A204.1 (cell line): ENCODE results near the gene PRG3.
"Not testable (repeated sequence)": the region's sequence is repeated elsewhere in the genome, so short reads cannot be mapped to it uniquely, and the experiment has no call there.

Experiments
- FAIRE-seq: peaks from 2 replicates; lab custom pipeline; 2012; peaks lifted over from hg19 to GRCh38; lab: Jason Lieb, UNC

Gene PRG3

GRCh38 chr11:57387289-57388030 lies 6.5 kb upstream of the PRG3 start:
- FAIRE-seq = no peak

DNA sequence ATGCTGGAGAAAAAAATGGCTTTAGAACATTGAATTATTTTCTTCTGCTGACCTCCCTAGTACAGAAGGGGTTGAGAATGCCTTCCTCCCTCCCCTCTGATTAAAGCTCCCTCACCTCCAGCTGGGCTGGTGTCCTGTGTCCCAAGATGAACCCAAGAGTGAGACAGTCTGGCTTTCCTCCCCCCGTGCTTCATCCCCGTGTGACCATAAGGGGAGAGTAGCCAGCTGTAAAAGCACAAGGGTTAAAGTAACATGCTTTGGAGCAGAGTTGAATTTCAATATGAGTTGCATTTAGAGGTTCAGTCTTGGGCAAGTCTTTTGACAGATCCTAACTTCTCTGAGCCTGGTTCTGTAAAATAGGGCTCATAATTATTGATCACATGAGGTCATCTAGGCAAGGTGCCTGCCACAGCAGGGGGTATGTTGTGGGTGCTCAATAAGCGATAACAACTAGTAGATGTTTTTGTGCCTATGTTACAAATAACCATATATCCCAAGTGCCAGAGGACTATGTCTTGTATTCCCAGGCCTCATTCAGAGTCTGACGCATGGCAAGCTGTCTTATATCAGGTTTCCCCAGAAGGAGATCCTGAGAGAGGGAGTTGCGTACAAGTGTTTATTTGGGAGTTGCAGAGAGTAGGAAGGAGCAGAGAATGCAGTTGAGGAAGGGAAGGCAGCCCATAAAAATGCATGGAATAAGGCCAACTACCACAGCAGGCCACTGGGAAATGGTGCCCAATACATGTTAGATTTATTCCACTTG lies 5.4 kb upstream of the PRG3 start:
- FAIRE-seq = no peak

DNA sequence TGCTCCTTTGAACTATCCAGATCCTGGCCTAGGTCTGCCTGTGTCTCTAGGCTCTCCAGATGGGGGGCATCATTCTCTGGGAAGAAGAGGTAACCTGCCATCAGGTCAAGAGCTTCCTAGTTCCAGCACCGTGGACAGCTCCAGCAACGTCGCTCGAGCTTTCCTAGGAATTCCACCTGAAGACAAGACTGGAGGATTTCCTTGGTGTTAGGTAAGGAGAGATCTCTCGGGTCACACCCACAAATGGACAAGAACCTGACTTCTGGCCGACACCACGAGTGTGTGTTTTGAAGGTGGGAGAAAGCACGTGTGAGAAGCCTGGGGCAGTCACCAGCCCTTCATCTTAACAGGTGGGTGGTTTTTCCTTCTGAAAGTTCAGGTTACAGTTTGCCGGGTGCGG lies 1.2 kb downstream of the PRG3 start:
- FAIRE-seq = no peak

DNA sequence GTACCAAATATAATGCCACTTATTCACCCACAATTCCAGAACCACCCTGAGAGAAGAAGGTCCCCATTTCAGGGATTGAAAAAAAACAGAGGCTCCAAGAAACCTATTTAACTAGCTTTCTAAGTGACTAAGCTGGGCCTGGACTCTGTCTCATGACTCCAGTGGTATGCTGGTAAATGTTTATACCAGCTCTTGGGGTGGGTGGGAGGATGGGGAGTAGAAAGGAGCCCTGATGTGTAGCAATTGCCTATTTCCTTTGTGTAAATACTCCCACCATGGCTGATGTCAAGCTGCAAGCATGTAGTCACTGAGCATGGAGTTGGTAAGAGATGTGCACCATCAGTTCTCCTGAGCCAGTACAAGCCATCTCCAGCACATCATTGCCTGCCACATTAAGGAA lies 2.8 kb downstream of the PRG3 start:
- no peak for FAIRE-seq

DNA sequence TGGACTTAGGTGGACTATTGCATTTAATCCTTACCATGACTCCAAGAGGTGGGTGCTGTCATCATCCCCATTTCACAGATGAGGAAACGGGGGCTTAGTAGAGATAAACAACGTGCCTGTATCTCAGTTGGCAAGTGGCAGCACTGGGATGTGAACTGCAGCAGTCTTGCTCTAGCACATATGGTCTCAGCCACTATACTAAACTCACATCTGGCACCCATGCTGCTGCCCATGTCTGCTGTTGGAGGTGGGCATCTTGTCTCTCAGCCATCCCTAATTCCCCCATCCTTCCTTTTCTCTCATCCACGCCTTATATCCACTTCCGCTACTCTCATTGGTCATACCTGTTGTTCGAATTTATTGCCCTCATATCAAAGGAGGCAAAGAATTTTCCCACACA lies 3.8 kb downstream of the PRG3 start:
- no peak for FAIRE-seq

DNA sequence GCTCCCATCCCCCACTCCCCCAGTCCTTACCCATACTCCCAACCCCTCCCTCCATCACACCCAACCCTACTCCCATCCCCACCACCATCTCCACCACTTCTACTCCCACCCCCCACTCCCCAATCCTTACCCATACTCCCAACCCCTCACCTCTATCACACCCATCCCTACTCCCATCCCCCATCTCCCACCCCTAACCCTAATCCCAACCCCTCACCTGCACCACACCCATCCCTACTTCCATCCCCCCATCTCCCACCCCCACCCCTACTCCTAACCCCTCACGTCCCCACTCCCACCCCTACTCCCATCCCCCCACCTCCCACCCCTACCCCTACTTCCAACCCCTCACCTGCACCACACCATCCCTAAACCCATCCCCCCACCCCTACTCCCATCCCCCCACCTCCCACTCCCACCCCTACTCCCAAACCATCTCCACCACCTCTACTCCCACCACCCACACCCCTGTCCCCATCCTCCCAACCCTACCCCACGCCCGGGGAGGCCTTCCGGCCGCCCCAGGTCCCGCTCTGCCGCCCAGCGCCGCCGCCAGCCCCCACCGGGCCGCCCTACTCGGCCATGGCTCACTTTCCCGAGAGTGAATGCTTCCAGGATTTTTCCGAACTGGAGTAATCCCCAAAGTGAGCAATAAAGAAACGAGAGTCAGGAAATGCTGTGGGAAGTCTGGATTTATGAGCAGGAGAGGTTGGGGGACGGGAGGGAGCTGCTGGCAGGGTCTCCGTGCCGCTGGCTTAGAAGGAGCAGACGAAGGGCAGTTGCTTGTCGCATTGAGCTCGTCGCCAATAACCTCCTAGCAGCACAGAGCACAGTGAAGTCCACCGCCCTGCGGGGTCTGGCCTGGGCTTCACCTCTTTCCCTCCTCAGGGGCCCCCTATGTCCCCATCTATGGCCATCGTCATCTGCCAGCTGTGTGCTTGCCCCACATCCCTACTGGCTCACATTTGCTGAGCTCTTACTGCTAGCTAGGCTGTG lies 4.6 kb downstream of the PRG3 start:
- FAIRE-seq = no peak

- no peak for FAIRE-seq
Measured at GRCh38 chr11:57375490-57375889, 5.5 kb downstream of the PRG3 start.

GRCh38 chr11:57374966-57375365 lies 6.0 kb downstream of the PRG3 start:
- FAIRE-seq = no peak

- no peak for FAIRE-seq
Measured at GRCh38 chr11:57373146-57373545, 7.8 kb downstream of the PRG3 start.

DNA sequence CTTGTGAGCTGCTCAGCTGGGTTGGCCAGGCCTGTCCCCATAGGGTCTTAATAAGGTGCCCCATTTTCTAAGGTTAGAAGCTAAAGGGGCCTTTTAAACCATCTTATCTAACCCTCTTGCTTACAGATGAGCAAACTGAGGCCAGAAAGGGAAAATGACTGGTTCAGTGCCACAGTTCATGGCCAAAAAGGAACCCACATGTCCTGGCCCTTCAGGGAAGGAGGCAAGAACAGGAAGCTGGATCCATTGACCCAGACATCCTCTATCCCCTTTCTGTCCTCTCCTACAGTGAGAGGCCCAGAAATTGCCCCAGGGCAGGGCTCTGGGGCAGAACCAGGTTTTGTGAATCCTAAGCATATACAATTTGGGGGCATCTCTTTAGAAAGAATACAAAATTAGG lies 10.0 kb downstream of the PRG3 start:
- no peak for FAIRE-seq

- FAIRE-seq = no peak
Measured at GRCh38 chr11:57370251-57370650, 10.7 kb downstream of the PRG3 start.

- no peak for FAIRE-seq
Measured at GRCh38 chr11:57368845-57369232, 12.1 kb downstream of the PRG3 start.

DNA sequence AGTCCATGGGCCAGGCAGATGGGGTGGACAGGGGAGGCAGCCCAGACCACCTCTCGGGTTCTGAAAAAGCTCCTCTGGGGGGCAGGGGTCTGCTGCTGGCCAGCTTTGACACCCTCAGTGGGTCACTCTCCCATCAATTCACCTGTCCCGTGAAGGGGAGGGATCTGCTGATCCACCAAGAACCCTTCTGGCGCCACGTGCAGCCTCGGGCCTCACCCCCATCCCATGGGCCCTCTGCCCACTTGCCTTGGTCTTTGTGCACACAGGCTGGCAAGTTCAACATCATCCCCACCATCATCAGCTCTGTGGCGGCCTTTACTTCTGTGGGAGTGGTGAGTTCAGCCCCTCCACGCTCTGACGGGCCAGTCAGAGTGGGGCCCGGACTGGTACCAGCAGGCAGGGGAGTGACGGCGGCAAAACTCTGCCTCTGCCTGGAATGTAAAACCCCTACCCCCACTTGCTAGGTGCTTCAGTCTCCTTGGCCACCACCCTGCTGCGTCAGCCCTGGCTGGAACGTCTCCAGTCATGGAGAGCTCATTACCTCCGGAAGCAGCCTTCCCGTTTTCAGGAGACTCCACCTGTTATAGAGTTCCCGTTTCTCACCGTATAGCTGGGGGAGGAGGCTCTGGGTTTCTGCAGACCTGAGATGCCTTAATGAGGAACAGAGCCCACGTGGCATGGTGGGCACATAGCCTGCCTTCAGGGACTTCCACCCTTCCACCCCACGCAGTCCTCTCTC lies 12.7 kb downstream of the PRG3 start:
- FAIRE-seq = no peak

GRCh38 chr11:57364851-57365660 lies 15.9 kb downstream of the PRG3 start:
- FAIRE-seq = no peak

DNA sequence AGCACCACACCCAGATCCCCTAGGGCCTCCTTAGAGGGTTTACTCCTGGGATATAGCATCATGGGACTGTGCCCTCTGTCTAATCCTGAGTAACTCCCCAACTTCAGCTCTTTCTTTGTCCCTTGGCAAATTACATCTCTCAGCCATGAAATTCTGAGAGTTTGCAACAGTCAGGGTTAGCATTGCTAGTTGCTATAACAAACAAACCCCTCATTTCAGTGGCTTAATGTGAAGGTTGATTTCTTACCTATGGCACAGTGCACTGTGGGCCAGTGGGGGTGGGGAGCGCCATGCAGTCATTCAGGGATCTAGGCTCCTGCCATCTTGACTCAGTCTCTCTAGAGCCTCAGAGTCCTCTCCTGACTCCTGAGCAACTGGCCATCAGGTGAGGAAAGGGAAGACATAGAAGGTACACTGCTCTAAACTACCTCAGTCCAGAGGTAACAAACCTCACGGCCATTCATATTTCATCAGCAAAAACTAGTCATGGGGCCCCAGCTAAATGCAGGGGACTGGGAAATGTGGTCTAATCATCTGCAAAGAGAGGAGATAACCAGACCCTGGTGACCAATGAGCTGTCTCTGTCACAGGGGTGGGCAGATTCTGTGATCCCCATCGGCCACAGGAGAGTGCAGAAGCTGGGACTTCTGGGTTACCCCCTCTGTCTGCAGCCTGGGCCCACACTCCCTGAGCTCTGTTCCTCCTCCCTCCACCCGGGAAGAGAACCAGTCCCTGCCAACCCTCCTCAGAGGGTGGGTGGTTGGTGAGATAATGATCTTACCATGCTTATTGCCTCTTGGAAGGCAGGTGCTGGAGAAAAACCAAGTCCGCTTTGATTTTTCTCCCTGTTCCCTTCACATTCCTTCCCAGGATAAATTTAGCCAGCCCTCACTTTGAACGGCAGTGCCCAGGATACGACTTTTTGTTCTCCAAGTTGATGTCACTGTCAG lies 17.5 kb downstream of the PRG3 start:
- FAIRE-seq = no peak

DNA sequence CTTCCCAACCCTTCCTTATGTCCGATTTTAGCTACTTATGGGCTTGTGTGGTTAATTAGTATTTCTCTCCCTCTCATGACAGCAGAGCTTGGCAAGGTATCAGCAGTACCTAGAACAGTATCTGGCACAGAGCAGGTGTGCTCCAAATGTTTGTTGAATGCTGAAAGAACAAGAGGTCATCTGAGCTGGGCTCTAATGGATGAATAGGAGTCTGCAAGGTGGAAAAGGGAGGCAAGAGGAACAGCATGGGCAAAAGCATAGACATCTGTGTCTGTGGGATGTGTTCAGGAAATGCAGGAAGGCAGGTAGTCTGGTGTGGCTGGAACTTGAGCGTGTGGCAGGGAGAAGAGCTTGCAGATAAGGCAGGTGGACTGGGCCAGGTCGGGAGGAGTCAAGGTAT lies 19.0 kb downstream of the PRG3 start:
- no peak for FAIRE-seq

- not testable (repeated sequence) for FAIRE-seq
Measured at GRCh38 chr11:57361420-57361819, 19.5 kb downstream of the PRG3 start.

DNA sequence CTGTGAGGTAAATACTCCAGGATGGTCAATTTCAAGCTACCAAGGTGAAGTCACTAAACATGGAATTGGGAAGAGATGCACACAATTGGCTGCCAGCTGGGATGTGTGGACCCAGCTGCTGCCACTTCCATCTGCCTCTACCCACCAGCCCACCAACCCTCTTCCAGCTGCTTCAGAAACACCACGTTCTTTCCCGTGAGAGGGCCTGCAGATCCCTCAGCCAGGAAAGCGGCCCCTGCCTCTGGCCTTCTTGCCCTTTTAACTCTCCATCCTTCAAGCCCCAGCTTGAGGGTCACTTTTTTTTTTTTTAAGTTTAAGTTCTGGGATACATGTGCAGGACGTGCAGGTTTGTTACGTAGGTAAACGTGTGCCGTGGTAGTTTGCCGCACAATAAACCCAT lies 20.0 kb downstream of the PRG3 start:
- FAIRE-seq = no peak

DNA sequence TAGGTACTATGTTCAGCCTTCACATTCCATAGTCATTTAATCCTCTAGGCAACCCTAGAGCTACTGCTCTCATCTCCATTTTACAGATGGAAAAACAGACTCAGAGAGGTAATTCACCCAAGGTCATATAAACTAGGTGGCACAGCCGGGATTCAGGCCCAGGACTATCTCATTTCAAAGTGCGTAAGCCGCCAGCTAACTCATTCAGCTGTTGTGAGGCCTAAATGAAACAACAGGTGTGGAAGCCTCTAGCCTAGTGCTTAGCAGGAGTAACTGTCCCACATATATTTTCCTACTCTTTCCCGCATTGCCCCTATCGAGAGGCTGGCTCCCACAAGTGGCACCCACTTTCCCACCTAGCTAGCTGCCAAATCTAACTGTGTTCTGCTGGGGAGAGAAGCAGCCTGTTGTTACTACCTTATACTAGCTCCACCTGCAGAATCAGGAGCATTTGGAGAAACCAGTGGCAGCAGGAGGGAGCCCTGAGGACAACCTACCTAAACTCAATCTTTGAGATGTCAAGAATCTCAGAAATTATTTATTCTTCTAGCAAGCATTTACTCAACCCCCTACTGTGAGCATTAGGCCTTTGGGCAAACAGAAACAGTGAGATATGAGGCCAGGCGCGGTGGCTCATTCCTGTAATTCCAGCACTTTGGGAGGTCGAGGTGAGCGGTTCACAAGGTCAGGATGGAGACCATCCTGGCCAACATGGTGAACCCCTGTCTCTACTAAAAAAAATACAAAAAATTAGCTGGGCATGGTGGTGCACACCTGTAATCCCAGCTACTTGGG lies 20.9 kb downstream of the PRG3 start:
- no peak for FAIRE-seq
